CD4-positive, alpha-beta T cell treated with Interleukin-12 subunit alpha and Interleukin-12 subunit beta, for 1 hour (primary cell): ENCODE results near the gene KIAA2012.

Source experiments
- DNase-seq: peaks from one replicate; pipeline ENCODE4 v3.0.0-alpha.2; 2020

The KIAA2012 gene

DNA sequence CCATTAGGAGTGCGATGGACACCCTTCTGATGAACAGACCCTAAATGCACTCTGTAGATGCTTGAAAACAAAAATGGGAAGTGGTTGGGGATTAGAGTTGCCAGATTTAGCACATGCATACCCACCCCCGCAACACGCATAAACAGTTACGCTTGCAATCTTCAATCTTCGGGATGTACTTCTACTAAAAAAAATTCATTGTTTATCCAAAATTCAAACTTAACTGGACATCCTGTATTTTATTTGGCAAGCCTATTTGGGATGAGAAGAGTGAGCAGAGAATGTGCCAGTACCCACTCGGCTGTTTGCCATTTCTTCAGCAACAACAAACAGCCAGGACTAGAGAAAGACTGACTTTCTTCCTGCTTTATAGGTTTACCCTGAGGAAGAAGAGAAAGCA is 18.4 kb downstream of the KIAA2012 start:
- no peak for DNase-seq

DNA sequence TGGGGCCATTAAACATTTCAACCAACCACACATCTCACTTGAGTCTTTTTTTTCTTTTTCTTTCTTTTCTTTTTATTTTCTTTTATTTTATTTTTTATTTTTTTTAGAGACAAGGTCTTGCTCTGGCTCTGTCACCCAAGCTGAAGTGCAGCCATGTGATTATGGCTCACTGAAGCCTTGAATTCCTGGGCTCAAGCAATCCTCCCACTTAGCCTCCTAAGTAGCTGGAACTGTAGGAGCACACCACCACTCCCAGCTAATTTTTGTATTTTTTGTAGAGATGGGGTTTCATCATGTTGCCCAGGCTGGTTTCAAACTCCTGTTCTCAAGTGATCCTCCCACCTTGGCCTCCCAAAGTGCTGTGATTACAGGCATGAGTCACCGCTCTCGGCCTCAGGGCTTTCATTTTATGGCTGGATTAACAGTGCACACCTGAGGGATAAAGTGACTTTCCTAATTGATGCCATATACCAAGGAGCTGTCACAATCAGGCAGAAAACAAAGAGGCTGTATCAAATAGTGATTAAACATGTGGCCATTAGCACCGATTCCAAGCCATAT is 21.5 kb downstream of the KIAA2012 start:
- no peak for DNase-seq

- no peak for DNase-seq
Measured at GRCh38 chr2:202095235-202095634, 22.2 kb downstream of the KIAA2012 start.

DNA sequence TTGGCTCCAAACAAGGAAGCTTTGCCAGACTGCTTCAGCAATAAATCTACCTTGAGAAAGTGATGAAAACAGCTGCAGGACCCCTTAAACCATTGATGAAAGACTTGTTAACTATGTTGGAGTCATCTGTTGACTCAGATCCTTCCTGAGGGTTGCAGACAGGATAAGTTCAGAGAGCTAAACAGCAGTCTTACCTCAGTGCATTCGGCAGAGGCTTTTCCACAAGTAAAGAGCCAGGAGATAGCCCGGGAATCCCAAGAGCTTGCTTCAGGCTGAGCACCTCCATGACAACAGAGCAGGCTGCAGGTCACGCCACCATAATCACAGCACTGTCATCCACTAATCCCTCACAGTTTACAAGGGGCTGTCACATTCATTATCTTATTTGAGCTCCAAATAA is 23.7 kb downstream of the KIAA2012 start:
- no peak for DNase-seq

GRCh38 chr2:202098291-202098690 is 25.2 kb downstream of the KIAA2012 start:
- DNase-seq: no peak

DNA sequence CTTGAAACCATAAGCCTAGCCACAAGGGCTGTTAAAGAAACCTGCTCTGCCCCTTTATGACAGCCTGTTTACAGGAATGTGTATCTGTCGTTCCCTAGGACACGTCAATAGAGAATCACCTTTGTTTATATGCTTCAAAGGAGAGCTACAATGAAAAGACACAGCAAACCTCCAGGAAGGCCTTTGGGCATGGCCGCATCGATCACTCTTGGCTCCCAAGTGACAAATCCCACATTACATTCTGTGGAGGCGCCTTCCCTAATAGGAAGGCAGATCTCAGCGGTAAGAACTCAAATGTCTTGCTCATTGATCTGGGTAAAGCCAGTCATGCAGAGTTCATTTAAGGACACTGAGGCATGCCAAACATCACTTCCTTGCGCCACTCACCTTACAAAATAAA is 26.5 kb downstream of the KIAA2012 start:
- DNase-seq: no peak

DNA sequence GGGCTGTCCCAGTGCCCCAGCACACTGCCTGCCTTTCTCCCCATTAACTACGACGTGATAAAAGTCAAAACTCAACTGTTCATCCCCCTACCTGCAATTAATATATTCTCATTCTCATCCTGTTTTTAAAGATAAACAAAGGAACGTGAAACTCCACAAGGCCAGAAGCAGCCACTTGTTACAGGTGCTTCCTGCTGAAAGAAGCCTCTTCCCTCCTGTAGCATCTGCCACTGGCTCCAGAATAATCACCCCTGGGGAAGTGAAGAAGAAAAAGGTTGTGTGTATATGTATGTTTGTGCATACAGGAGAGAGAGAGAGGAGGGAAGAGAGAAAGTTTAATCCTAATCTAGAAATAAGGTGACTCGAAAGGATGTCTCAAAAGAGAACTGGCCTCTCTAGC is 27.1 kb downstream of the KIAA2012 start:
- DNase-seq: no peak

GRCh38 chr2:202101026-202101579 is 28.0 kb downstream of the KIAA2012 start:
- no peak for DNase-seq

DNA sequence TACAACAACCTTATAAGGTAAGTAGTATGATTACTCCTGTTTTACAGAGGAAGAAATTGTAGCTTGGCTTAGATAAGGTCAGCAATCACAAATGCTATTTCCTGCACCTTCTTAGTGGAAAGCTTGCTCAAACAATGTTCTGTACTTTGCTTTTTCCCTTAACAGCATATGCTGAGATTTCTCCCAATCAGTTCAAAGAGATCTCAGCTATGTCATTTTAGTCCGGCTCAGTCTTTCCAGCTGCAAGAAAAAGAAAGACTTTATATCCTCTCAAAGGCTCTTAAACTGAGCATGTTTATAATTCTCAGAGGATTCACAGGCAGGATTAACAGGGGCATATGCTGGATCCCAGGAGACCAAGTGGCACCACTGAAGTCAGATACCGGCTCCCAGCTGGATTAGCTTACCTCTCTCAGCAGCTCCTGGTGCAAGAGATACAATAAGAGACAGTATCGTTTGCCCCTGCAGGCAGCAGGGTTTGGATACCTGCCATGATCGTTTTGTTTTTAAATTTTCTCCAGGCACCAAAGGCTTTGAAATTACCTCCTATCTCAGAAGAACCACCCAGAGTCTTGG is 29.5 kb downstream of the KIAA2012 start:
- no peak for DNase-seq

DNA sequence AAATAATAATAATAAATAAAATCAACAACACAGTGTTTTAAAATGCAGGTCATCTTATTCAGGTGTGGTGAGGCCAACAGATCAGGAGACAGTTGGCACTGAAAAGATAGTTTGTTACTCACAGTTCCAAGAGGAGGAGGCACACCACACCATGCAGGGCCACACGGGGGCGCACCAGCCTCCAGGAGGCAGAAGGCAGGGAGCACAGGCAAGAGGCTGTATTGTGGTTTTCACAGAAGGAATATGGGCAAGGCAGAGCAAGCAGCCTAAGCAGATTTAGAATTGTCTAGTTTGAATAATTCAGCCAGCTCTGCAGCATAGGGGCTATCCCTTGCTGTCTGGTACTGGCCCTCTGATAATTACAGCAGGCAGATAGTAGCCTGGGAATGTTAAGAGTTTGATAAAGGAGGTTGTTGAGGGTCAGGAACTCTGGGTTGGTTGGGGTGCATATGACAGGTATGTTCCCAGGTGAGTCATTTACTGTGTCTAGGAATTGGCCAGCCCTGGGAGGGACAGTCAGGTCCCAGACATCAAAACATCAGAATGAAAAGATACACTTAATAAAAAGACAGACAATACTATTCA is 31.3 kb downstream of the KIAA2012 start:
- no peak for DNase-seq

DNA sequence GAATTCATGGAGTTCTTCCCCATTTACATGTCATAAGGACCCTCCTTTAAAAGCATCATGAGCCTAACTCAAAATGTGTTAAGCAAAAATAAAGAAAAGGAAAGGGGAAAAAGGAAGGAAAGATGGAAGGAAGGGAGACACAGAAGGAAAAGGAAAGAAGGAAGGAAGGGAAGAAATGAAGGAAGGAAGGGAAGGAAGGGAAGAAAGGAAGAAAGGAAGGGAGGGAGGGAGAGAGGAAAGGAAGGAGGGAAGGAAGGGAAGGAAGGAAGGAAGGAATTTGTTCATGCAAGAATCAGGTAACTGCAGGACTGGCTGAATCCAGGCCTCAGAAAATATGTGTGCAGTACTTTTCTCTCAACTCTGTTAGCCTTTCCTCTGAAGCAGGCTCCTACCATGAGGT is 32.0 kb downstream of the KIAA2012 start:
- no peak for DNase-seq

- no peak for DNase-seq
Measured at GRCh38 chr2:202108345-202108744, 35.3 kb downstream of the KIAA2012 start.

GRCh38 chr2:202109139-202109736 is 36.2 kb downstream of the KIAA2012 start:
- no peak for DNase-seq

- no peak for DNase-seq
Measured at GRCh38 chr2:202109737-202110184, 36.7 kb downstream of the KIAA2012 start.

GRCh38 chr2:202110491-202110890 is 37.4 kb downstream of the KIAA2012 start:
- no peak for DNase-seq

GRCh38 chr2:202112041-202112440 is 39.0 kb downstream of the KIAA2012 start:
- no peak for DNase-seq

DNA sequence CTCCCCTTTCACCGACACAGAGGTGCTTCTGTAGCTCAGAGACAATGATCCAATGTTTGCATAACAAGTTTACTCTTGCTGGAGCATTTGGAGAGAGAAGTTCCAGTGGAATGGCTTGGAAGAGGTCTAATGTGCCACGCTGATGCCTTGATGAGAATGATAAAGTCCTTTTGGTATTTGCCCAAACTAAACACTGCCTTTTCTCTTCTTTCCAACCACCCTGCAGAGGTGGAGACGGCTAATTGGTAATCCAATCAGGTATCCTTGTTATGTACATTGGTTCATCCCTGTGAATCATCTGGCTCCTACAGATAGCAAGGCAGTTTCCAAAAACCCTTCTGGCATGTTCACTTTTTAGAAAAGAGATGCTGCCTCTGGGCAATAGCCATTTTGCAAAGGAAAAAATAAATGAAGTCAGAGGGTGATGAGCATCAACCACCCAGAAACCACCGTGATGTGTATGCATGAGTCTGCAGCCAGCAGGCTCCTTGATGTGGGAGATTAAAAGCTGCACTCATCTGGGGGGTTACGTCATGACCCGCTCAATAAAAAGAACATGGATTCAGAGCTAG is 40.6 kb downstream of the KIAA2012 start:
- no peak for DNase-seq

- no peak for DNase-seq
Measured at GRCh38 chr2:202114291-202114690, 41.2 kb downstream of the KIAA2012 start.

DNA sequence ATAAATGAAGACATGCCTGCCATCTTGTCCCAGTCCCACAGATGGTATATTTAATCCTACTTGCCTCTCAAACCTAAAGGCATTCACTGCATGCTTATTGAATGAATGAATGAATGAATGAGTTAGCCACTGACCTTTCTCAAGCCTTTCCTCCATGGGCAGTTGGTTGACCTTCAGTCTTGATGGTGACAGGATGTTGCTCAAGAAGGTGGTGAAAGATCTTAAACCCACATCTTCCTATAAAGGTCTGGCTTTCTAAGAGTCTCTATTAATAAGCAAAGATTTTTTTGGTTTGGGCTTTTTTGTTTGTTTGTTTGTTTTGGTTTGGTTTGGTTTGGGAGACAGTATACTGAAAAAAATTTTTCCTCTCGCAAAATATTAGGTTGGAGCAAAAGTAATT is 41.7 kb downstream of the KIAA2012 start:
- DNase-seq: no peak

GRCh38 chr2:202115479-202115971 is 42.5 kb downstream of the KIAA2012 start:
- DNase-seq: no peak

- no peak for DNase-seq
Measured at GRCh38 chr2:202116691-202117090, 43.6 kb downstream of the KIAA2012 start.

- no peak for DNase-seq
Measured at GRCh38 chr2:202118168-202118567, 45.1 kb downstream of the KIAA2012 start.

- no peak for DNase-seq
Measured at GRCh38 chr2:202120828-202121227, 47.8 kb downstream of the KIAA2012 start.
